HepG2 (cell line): Measurements from ENCODE around the gene SLC44A4. TPM values are rescaled to one million over a fixed set of nuclear protein-coding genes. Genes with fewer than 3 reads are reported as not detected.

Source experiments
- ARID4A ChIP-seq: sonication (generic); formaldehyde crosslinking; IDR thresholded peaks from 2 replicates; pipeline ENCODE4 v1.5.0; 2020; ENCODE audit warnings: mild to moderate bottlenecking, missing genetic modification reagents, borderline replicate concordance
- ARID5B ChIP-seq: IDR thresholded peaks from 2 replicates; pipeline ENCODE4 v1.4.0; 2020; ENCODE audit warnings: mild to moderate bottlenecking, missing genetic modification reagents
- GATAD1 ChIP-seq: IDR thresholded peaks from 2 replicates; pipeline ENCODE4 v1.6.1; 2016; ENCODE audit warnings: missing genetic modification reagents, missing compliant biosample characterization
- KDM3A ChIP-seq: IDR thresholded peaks from 2 replicates; pipeline ENCODE4 v1.6.1; 2018; ENCODE audit warnings: low read depth, missing compliant biosample characterization
- KLF12 ChIP-seq: sonication (generic); formaldehyde crosslinking; IDR thresholded peaks from 2 replicates; pipeline ENCODE4 v1.4.0; 2020; ENCODE audit warnings: missing genetic modification reagents, borderline replicate concordance
- MBNL3 ChIP-seq: fragments of 250-450 bp; sonication (Bioruptor Pico); conservative IDR thresholded peaks from 2 replicates; pipeline ENCODE4 v1.8.0; 2022; ENCODE audit warnings: mild to moderate bottlenecking, inconsistent platforms
- MEF2D ChIP-seq: sonication (generic); formaldehyde crosslinking; IDR thresholded peaks from 2 replicates; pipeline ENCODE4 v1.5.1; 2020; ENCODE audit warnings: mild to moderate bottlenecking, missing genetic modification reagents
- MIXL1 ChIP-seq: IDR thresholded peaks from 2 replicates; pipeline ENCODE4 v1.6.1; 2016
- NKX3-1 ChIP-seq: sonication (generic); formaldehyde crosslinking; IDR thresholded peaks from 2 replicates; pipeline ENCODE4 v1.5.0; 2020; ENCODE audit warnings: missing genetic modification reagents
- PAF1 ChIP-seq: IDR thresholded peaks from 2 replicates; pipeline ENCODE4 v1.6.1; 2016; ENCODE audit warnings: missing genetic modification reagents, missing compliant biosample characterization
- PLRG1 ChIP-seq: fragments of 450-650 bp; conservative IDR thresholded peaks from 2 replicates; pipeline ENCODE4 v1.6.1; 2016
- RORA ChIP-seq: sonication (generic); formaldehyde crosslinking; IDR thresholded peaks from 2 replicates; pipeline ENCODE4 v1.5.0; 2020; ENCODE audit warnings: mild to moderate bottlenecking, missing genetic modification reagents, moderate library complexity
- RXRB ChIP-seq: IDR thresholded peaks from 2 replicates; pipeline ENCODE4 v1.6.1; 2016; ENCODE audit warnings: borderline replicate concordance, missing genetic modification reagents, missing compliant biosample characterization
- SIX4 ChIP-seq: sonication (generic); formaldehyde crosslinking; IDR thresholded peaks from 2 replicates; pipeline ENCODE4 v1.4.0; 2020; ENCODE audit warnings: missing genetic modification reagents
- SMARCC2 ChIP-seq: fragments of 450-650 bp; IDR thresholded peaks from 2 replicates; pipeline ENCODE4 v1.6.1; 2017; ENCODE audit warnings: antibody characterized with exemption, mild to moderate bottlenecking
- SSRP1 ChIP-seq: IDR thresholded peaks from 2 replicates; pipeline ENCODE4 v1.6.1; 2016; ENCODE audit warnings: control low read depth
- SUZ12 ChIP-seq: fragments of 150-350 bp; IDR thresholded peaks from 2 replicates; pipeline ENCODE4 v1.6.1; 2014; ENCODE audit warnings: low read depth, low read length
- ZBTB14 ChIP-seq: sonication (generic); formaldehyde crosslinking; IDR thresholded peaks from 2 replicates; pipeline ENCODE4 v1.4.0; 2020; ENCODE audit warnings: missing genetic modification reagents
- ZNF136 ChIP-seq: sonication (generic); formaldehyde crosslinking; IDR thresholded peaks from 2 replicates; pipeline ENCODE4 v1.8.1; 2022; ENCODE audit warnings: low read depth, mild to moderate bottlenecking, moderate library complexity, missing genetic modification reagents
- ZNF143 ChIP-seq: sonication (generic); formaldehyde crosslinking; IDR thresholded peaks from 2 replicates; pipeline ENCODE4 v1.4.0; 2020; ENCODE audit warnings: missing genetic modification reagents
- ZNF431 ChIP-seq: sonication (generic); formaldehyde crosslinking; IDR thresholded peaks from 2 replicates; pipeline ENCODE4 v1.9.0; 2022; ENCODE audit warnings: missing genetic modification reagents, low read depth, mild to moderate bottlenecking, borderline replicate concordance
- ZNF766 ChIP-seq: sonication (generic); formaldehyde crosslinking; IDR thresholded peaks from 2 replicates; pipeline ENCODE4 v1.5.0; 2020; ENCODE audit warnings: missing genetic modification reagents, borderline replicate concordance
- ZSCAN12 ChIP-seq: sonication (generic); formaldehyde crosslinking; IDR thresholded peaks from 2 replicates; pipeline ENCODE4 v1.9.0; 2021; ENCODE audit warnings: mild to moderate bottlenecking, missing genetic modification reagents
- polyA plus RNA-seq, 8 experiments: library from polyadenylated mRNA; depleted of rRNA in 3 of 8; stranded (reverse) in 7 of 8; unstranded in 1 of 8; fragments of >200 nt; fragmentation: Illumina TruSeq in 4 of 8; extraction: Trizol in 4 of 8; gene quantifications; 2 replicates each; pipeline versions ENCODE4 v1.2.1 to v1.2.3, GENCODE V29; 2011 to 2016; ENCODE audit warnings: low read depth in 4 of 8, missing spikeins in 1 of 8, mixed read lengths in 1 of 8; ENCODE audit not compliant: insufficient read depth in 1 of 8
- total RNA-seq, 5 experiments: library from RNA; depleted of rRNA; stranded (reverse); fragments of >200 nt; fragmentation: Illumina TruSeq; extraction: Trizol; gene quantifications; 2 replicates each; pipeline ENCODE4 v1.2.3, GENCODE V29; 2016; ENCODE audit warnings: low read depth in 1 of 5

Gene SLC44A4
- total and polyA plus RNA-seq, 2 of the 13 experiments (the other 11 are each of a cell fraction or from before 2014, with no cell fraction given): 3.5 to 5.9 TPM

- TF ChIP-seq ARID5B (no peak), ZBTB14 (peak; percentile 61), MEF2D (peak; percentile 43), ZNF766 (no peak), NKX3-1 (0 out of 2 replicates have a peak, but pooled peaks have one; percentile 62), ZNF136 (CRISPR knock-in tag) (no peak), GATAD1 (CRISPR knock-in tag) (peak; percentile 55; the same call in 1 of the 2 replicates), ZNF431 (CRISPR knock-in tag) (no peak), KDM3A (CRISPR knock-in tag) (no peak), MBNL3 (CRISPR knock-in tag) (no peak), MIXL1 (peak; percentile 100), ARID4A (peak; percentile 45; the same call in 1 of the 2 replicates), SSRP1 (peak; percentile 40; the same call in 1 of the 2 replicates), RORA (CRISPR knock-in tag) (no peak; the same call in 1 of the 2 replicates), PLRG1 (no peak), KLF12 (peak; percentile 39; the same call in 1 of the 2 replicates), ZSCAN12 (CRISPR knock-in tag) (no peak), SUZ12 (peak; percentile 78), PAF1 (CRISPR knock-in tag) (0 out of 2 replicates have a peak, but pooled peaks have one; percentile 24), ZNF143 (CRISPR knock-in tag) (peak; percentile 95), RXRB (CRISPR knock-in tag) (peak; percentile 66; the same call in 1 of the 2 replicates), SIX4 (CRISPR knock-in tag) (no peak), SMARCC2 (no peak)
Observed at GRCh38 chr6:31898383-31899011, 19.7 kb upstream of the SLC44A4 start (continued).
